IMR-90 (cell line): ENCODE results near the gene CSTF2T. TPM values are rescaled to one million over a fixed set of nuclear protein-coding genes. Genes with fewer than 3 reads are reported as not detected.

ENCODE experiments used
- ATAC-seq: fragments of 200-7000 bp; cut with Tn5 transposase; 2 replicates; pipeline ENCODE4 v1.9.1; 2020; ENCODE audit warnings: low read depth, mild to moderate bottlenecking, moderate library complexity
- BruUV-seq: library from RNA; stranded (reverse); fragments of 400-500 nt; replicated peaks from 2 replicates; lab custom pipeline; 2021; lab: Mats Ljungman, UMichigan
- CTCF ChIA-PET: fragments of 300-600 bp; formaldehyde crosslinking; extraction: SDS; loops from one replicate; lab custom pipeline; 2021; ENCODE audit warnings: antibody characterized with exemption; lab: Yijun Ruan, JAX
- POLR2A ChIA-PET: fragments of 300-600 bp; sonication (Branson Sonifier 250); formaldehyde crosslinking; loops from one replicate; lab custom pipeline; 2022; ENCODE audit warnings: antibody characterized with exemption; ENCODE audit not compliant: unreplicated experiment; lab: Charles Lee
- DNase-seq: peaks from one replicate; pipeline ENCODE4 v3.0.0; 2013
- H2AFZ ChIP-seq: replicated peaks from 2 replicates; pipeline ENCODE3; 2013; ENCODE audit warnings: low read length, mild to moderate bottlenecking; ENCODE audit not compliant: poor library complexity
- H2AK5ac ChIP-seq: 2 replicates; pipeline ENCODE4 v1.6.1; 2013; ENCODE audit warnings: low read depth, low read length, inconsistent platforms
- H2AK9ac ChIP-seq: replicated peaks from 2 replicates; pipeline ENCODE3; 2013; ENCODE audit warnings: mild to moderate bottlenecking, low read depth, low read length, moderate library complexity; ENCODE audit not compliant: poor library complexity
- H2BK120ac ChIP-seq: 2 replicates; pipeline ENCODE4 v1.6.1; 2013; ENCODE audit warnings: low read depth, low read length, inconsistent platforms
- H2BK15ac ChIP-seq: 3 replicates; pipeline ENCODE4 v1.6.1; 2013; ENCODE audit warnings: low read depth, low read length, inconsistent platforms
- H2BK20ac ChIP-seq: 2 replicates; pipeline ENCODE4 v1.6.1; 2013; ENCODE audit warnings: low read depth, mild to moderate bottlenecking, inconsistent platforms, low read length, moderate library complexity
- H2BK5ac ChIP-seq: 2 replicates; pipeline ENCODE4 v1.6.1; 2013; ENCODE audit warnings: mild to moderate bottlenecking, low read depth, low read length, inconsistent platforms; ENCODE audit not compliant: poor library complexity, severe bottlenecking
- H3K14ac ChIP-seq: replicated peaks from 2 replicates; pipeline ENCODE4 v1.6.1; 2013; ENCODE audit warnings: low read depth, low read length, inconsistent platforms
- H3K18ac ChIP-seq: 2 replicates; pipeline ENCODE4 v1.6.1; 2013; ENCODE audit warnings: low read depth, low read length, control low read depth
- H3K23ac ChIP-seq: 2 replicates; pipeline ENCODE4 v1.6.1; 2013; ENCODE audit warnings: low read depth, low read length, inconsistent platforms
- H3K27ac ChIP-seq: 2 replicates; pipeline ENCODE4 v1.5.1; 2013; ENCODE audit warnings: mild to moderate bottlenecking, control low read depth, low read length; ENCODE audit not compliant: insufficient read depth
- H3K27me3 ChIP-seq: 2 replicates; pipeline ENCODE4 v1.6.1; 2013; ENCODE audit warnings: low read length; ENCODE audit not compliant: control insufficient read depth, insufficient read depth
- H3K36me3 ChIP-seq: 2 replicates; pipeline ENCODE4 v1.6.1; 2013; ENCODE audit warnings: low read length, mixed read lengths; ENCODE audit not compliant: control insufficient read depth, insufficient read depth
- H3K4ac ChIP-seq: 2 replicates; pipeline ENCODE4 v1.6.1; 2013; ENCODE audit warnings: low read depth, low read length, inconsistent platforms
- H3K4me1 ChIP-seq: 2 replicates; pipeline ENCODE4 v1.6.1; 2013; ENCODE audit warnings: low read length, mixed read lengths; ENCODE audit not compliant: control insufficient read depth, insufficient read depth
- H3K4me2 ChIP-seq: 2 replicates; pipeline ENCODE4 v1.6.1; 2013; ENCODE audit warnings: low read depth, mild to moderate bottlenecking, control low read depth, low read length, moderate library complexity
- H3K4me3 ChIP-seq: 2 replicates; pipeline ENCODE4 v1.5.1; 2013; ENCODE audit warnings: low read depth, mild to moderate bottlenecking, control low read depth, low read length, moderate library complexity; ENCODE audit not compliant: insufficient read depth
- H3K56ac ChIP-seq: 2 replicates; pipeline ENCODE4 v1.6.1; 2013; ENCODE audit warnings: low read length, inconsistent platforms; ENCODE audit not compliant: insufficient read depth; ENCODE audit errors: extremely low read depth
- H3K79me1 ChIP-seq, 2 experiments: 2 replicates each; pipeline ENCODE4 v1.6.1; 2013; ENCODE audit warnings: low read length in 2 of 2, inconsistent platforms in 1 of 2, low read depth in 1 of 2
- H3K9ac ChIP-seq: 2 replicates; pipeline ENCODE4 v1.6.1; 2013; ENCODE audit warnings: low read depth, low read length, control low read depth
- H3K9me1 ChIP-seq: 2 replicates; pipeline ENCODE4 v1.6.1; 2013; ENCODE audit warnings: low read length, inconsistent platforms; ENCODE audit not compliant: insufficient read depth
- H3K9me3 ChIP-seq: 2 replicates; pipeline ENCODE4 v1.6.1; 2013; ENCODE audit warnings: low read length; ENCODE audit not compliant: control insufficient read depth, insufficient read depth
- H4K20me1 ChIP-seq: 2 replicates; pipeline ENCODE4 v1.6.1; 2013; ENCODE audit warnings: low read length, inconsistent platforms; ENCODE audit not compliant: insufficient read depth
- H4K5ac ChIP-seq: 2 replicates; pipeline ENCODE4 v1.6.1; 2013; ENCODE audit warnings: mild to moderate bottlenecking, low read depth, low read length, control low read depth
- H4K8ac ChIP-seq, 2 experiments: 2 replicates each; pipeline ENCODE4 v1.6.1; 2013; ENCODE audit warnings: low read depth in 2 of 2, low read length in 2 of 2, control low read depth in 1 of 2, inconsistent platforms in 1 of 2
- H4K91ac ChIP-seq: 2 replicates; pipeline ENCODE4 v1.6.1; 2013; ENCODE audit warnings: low read depth, low read length, inconsistent platforms; ENCODE audit not compliant: insufficient read depth
- BHLHE40 ChIP-seq: fragments of 150-350 bp; IDR thresholded peaks from 2 replicates; pipeline ENCODE4 v1.6.1; 2016; ENCODE audit warnings: mild to moderate bottlenecking, low read depth, low read length
- CEBPB ChIP-seq: IDR thresholded peaks from 2 replicates; pipeline ENCODE4 v1.6.1; 2012; ENCODE audit warnings: low read depth, low read length, improper control_type of control experiment
- CHD1 ChIP-seq: IDR thresholded peaks from 2 replicates; pipeline ENCODE4 v1.6.1; 2012; ENCODE audit warnings: low read depth, low read length, improper control_type of control experiment
- CTCF ChIP-seq: conservative IDR thresholded peaks from 2 replicates; pipeline ENCODE4 v1.5.1; 2012; ENCODE audit warnings: mild to moderate bottlenecking, low read depth, low read length, improper control_type of control experiment
- MAFK ChIP-seq: IDR thresholded peaks from 2 replicates; pipeline ENCODE4 v1.6.1; 2012; ENCODE audit warnings: low read depth, low read length, improper control_type of control experiment
- MAZ ChIP-seq: IDR thresholded peaks from 2 replicates; pipeline ENCODE4 v1.6.1; 2012; ENCODE audit warnings: low read depth, mild to moderate bottlenecking, low read length, improper control_type of control experiment, moderate library complexity, borderline replicate concordance
- POLR2A ChIP-seq: IDR thresholded peaks from 2 replicates; pipeline ENCODE4 v1.6.1; 2012; ENCODE audit warnings: mild to moderate bottlenecking, low read depth, low read length
- RAD21 ChIP-seq: IDR thresholded peaks from 2 replicates; pipeline ENCODE4 v1.6.1; 2012; ENCODE audit warnings: low read length, improper control_type of control experiment
- RCOR1 ChIP-seq: IDR thresholded peaks from 2 replicates; pipeline ENCODE4 v1.6.1; 2012; ENCODE audit warnings: mild to moderate bottlenecking, low read length, improper control_type of control experiment; ENCODE audit not compliant: insufficient replicate concordance
- RFX5 ChIP-seq: IDR thresholded peaks from 2 replicates; pipeline ENCODE4 v1.8.0; 2012; ENCODE audit warnings: low read depth, mild to moderate bottlenecking, low read length, moderate library complexity
- SMC3 ChIP-seq: fragments of 150-350 bp; IDR thresholded peaks from 2 replicates; pipeline ENCODE4 v1.6.1; 2016; ENCODE audit warnings: low read depth, mild to moderate bottlenecking, antibody characterized with exemption, low read length, moderate library complexity
- WGBS, 2 experiments: methylation state at CpG; one replicate each; pipeline versions ENCODE4 v1.1.5 to v1.1.7; 2013; ENCODE audit warnings: missing lambda C conversion rate in 2 of 2; ENCODE audit not compliant: insufficient read length in 1 of 2; ENCODE audit errors: extremely low coverage in 2 of 2; 5-methylcytosine and 5-hydroxymethylcytosine counted together
- dilution Hi-C: fragments of 300-500 bp; cut with HindIII; formaldehyde crosslinking; loops from one replicate; pipeline ENCODE4 v1.14.3; 2018; ENCODE audit warnings: low sequenced_read_pairs; ENCODE audit not compliant: unreplicated experiment
- in situ Hi-C: fragments of 300-500 bp; cut with MboI; formaldehyde crosslinking; loops from 3 replicates; pipeline ENCODE4 v1.14.3; 2019; ENCODE audit warnings: low sequenced_read_pairs, inconsistent platforms, mixed read lengths
- intact Hi-C: fragments of 100-400 bp; cut with micrococcal nuclease; formaldehyde crosslinking; loops from 2 replicates; pipeline ENCODE4 v1.10.0; 2022
- polyA plus RNA-seq, 3 experiments: library from polyadenylated mRNA; depleted of rRNA; stranded (reverse); fragments of >200 nt; gene quantifications; 2 replicates each; pipeline ENCODE4 v1.2.3, GENCODE V29; 2012; ENCODE audit warnings: low replicate concordance in 1 of 3
- total RNA-seq: library from RNA; depleted of rRNA; stranded (reverse); fragments of >200 nt; gene quantifications from 2 replicates; pipeline ENCODE4 v1.2.3, GENCODE V29; 2012

The CSTF2T gene
- total and polyA plus RNA-seq, 2 of the 4 experiments (the other 2 are of a cell fraction): 7.2 to 18.6 TPM

GRCh38 chr10:51656503-51656902, 42.9 kb downstream of the CSTF2T start:
- ChIA-PET POLR2A (no interaction called here), CTCF (no interaction called here)
- Histone ChIP-seq H4K5ac (no peak overlapping the region), H3K23ac (no peak overlapping the region), H2BK5ac (no peak overlapping the region), H4K8ac (no peak overlapping the region), H2AFZ (no peak overlapping the region), H3K79me1 (no peaks in the 10 kb centered on the region), H3K4me3 (no peak overlapping the region), H3K14ac (no peak overlapping the region), H3K9ac (no peak overlapping the region), H2BK15ac (no peak overlapping the region), H3K56ac (no peak overlapping the region), H2BK20ac (no peak overlapping the region), H3K27me3 (no peaks in the 10 kb centered on the region), H4K91ac (no peak overlapping the region), H3K18ac (no peak overlapping the region), H2BK120ac (no peak overlapping the region), H3K4me1 (no peaks in the 10 kb centered on the region), H3K4ac (no peak overlapping the region), H3K36me3 (no peaks in the 10 kb centered on the region), H3K9me3 (no peaks in the 10 kb centered on the region), H2AK5ac (no peak overlapping the region), H3K9me1 (peaks cover 4% of the 10 kb centered on the region; the same call in 1 of the 2 replicates), H4K20me1 (no peaks in the 10 kb centered on the region), H3K4me2 (no peak overlapping the region), H3K27ac (no peak overlapping the region), H2AK9ac (no peak overlapping the region)
- ATAC-seq: no peak
- dilution Hi-C loops: no loop called here
- no peak for TF ChIP-seq CHD1
- TF ChIP-seq RAD21: no peak
- TF ChIP-seq RCOR1: no peak
- TF ChIP-seq RFX5: no peak
- TF ChIP-seq BHLHE40: no peak
- no peak for TF ChIP-seq CTCF
- TF ChIP-seq MAFK: no peak
- no peak for TF ChIP-seq MAZ
- TF ChIP-seq SMC3: no peak
- no peak for TF ChIP-seq CEBPB
- TF ChIP-seq POLR2A: no peak
- intact Hi-C loops: loop anchor here (5.0 kb wide), 1 partner anchor 281 kb away; no protein-coding TSS in a partner anchor
- in situ Hi-C loops: no loop called here
- WGBS, 2 experiments: 80% methylated on average over 2 of the region's 3 CpGs; no CpG with 5 or more reads in 1 of the 2 experiments
- BruUV-seq: no TSS peak
- DNase-seq: no peak
